GM18873 (cell line): Measurements from ENCODE around the gene SPATA31D3.
"Not testable (repeated sequence)": the region's sequence is repeated elsewhere in the genome, so short reads cannot be mapped to it uniquely, and the experiment has no call there.

ENCODE experiments used
- ATAC-seq: cut with Tn5 transposase; IDR thresholded peaks from one replicate; pipeline ENCODE4 v1.9.1; 2021; ENCODE audit warnings: mild to moderate bottlenecking, moderate library complexity, moderate number of reproducible peaks; ENCODE audit not compliant: unreplicated experiment, low FRiP score

Gene SPATA31D3

GRCh38 chr9:81943393-81943792 lies at the start of gene SPATA31D3:
TSS of gene SPATA31D3 (plus strand) at chr9:81943500. CDS start at chr9:81943586, 86 bp downstream.
- ATAC-seq: not testable (repeated sequence)

GRCh38 chr9:81893929-81894328 lies 49.4 kb upstream of the SPATA31D3 start:
- no peak for ATAC-seq

GRCh38 chr9:81894891-81895290 lies 48.4 kb upstream of the SPATA31D3 start:
- ATAC-seq: no peak

DNA sequence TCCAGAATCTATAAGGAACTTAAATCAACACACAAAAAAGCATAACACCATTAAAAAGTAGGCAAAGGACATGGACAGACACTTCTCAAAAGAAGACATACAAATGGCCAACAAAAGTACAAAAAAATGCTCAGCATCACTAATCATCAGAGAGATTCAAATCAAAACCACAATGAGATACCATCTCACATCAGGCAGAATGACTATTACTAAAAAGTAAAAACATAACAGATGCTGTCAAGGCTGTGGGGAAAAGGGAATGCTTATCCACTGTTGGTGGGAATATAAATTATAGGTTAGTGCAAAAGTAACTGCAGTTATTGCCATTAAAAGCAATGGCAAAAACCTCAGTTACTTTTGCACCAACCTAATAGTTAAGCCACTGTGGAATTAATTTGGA lies 47.2 kb upstream of the SPATA31D3 start:
- no peak for ATAC-seq

GRCh38 chr9:81898851-81899250 lies 44.4 kb upstream of the SPATA31D3 start:
- ATAC-seq: no peak

GRCh38 chr9:81902196-81902595 lies 41.1 kb upstream of the SPATA31D3 start:
- ATAC-seq: no peak

GRCh38 chr9:81902626-81903025 lies 40.7 kb upstream of the SPATA31D3 start:
- no peak for ATAC-seq

DNA sequence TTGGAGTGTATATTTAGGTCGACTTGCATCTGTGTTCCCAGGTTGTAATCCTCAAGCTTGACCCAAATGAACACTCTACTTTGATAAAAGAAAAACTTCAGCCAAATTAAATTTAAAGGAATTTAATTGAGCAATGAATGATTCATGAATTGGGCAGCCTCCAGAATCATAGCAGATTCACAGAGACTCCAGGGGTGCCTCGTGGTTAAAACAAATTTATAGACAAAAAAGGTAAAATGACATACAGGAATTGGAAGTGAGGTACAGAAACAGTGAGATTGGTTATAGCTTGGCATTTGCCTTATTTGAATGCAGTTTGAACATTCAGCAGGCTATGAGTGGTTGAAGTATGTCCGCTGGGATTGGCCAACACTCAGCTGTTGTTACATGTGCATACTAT lies 36.6 kb upstream of the SPATA31D3 start:
- no peak for ATAC-seq

GRCh38 chr9:81912135-81912534 lies 31.2 kb upstream of the SPATA31D3 start:
- no peak for ATAC-seq

DNA sequence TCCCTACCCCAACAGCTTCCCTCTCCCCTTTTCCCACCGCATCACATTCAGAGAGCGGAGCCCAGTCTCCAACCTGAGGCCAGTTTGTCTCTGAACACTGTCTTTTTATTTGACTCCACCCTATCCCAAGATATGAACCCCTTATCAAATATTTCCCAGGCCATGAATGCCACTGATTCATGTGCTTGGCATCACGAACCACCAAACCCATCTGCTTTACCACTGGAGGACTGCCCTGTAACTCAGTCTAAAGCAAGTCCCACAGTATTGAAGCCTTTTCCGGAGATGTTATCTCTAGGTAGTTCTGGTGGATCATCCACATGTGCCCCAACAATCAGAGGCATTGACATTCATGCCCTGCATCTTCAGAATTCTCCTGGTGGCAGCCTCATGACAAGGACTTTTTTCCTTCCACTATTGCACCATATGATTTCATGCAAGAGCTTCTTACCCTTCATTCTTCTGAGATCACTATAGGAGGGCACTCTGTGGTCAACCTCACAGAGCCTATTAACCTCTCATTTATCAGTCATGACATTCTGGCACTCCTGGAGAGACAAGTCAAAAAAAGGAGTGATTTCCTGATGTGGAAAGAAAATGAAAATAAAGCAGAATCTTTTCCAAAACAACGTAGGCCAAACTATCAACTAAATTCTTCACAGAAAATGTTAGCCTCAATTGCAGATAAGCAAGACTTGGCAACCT lies 27.3 kb upstream of the SPATA31D3 start:
- ATAC-seq: no peak

GRCh38 chr9:81918507-81918906 lies 24.8 kb upstream of the SPATA31D3 start:
- ATAC-seq: not testable (repeated sequence)

GRCh38 chr9:81928305-81928704 lies 15.0 kb upstream of the SPATA31D3 start, which contains the start of gene SPATA31D4:
TSS of gene SPATA31D4 (plus strand) at chr9:81928428. CDS start at chr9:81928514, 86 bp downstream.
- not testable (repeated sequence) for ATAC-seq

DNA sequence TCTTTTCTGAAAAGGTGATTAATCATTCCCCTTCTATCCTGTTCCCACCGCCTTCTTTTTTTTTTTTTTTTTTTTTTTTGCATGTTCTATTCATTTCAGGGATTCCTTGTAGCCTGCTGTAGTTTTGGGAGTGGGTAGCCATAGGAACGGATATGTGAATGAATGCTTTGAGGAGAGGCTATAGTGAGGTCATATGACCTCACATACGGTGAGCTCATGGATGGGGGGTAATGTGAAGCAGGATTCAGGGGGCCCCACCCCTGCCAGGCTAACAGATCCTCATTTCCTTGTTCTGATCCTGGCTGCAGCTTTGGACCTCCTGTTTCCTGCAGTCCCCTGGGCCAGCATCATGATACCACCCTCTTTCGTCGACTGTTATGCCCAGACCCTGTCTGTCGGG lies 13.2 kb upstream of the SPATA31D3 start:
- ATAC-seq: not testable (repeated sequence)

- ATAC-seq: not testable (repeated sequence)
Measured at GRCh38 chr9:81933547-81933946, 9.8 kb upstream of the SPATA31D3 start.

DNA sequence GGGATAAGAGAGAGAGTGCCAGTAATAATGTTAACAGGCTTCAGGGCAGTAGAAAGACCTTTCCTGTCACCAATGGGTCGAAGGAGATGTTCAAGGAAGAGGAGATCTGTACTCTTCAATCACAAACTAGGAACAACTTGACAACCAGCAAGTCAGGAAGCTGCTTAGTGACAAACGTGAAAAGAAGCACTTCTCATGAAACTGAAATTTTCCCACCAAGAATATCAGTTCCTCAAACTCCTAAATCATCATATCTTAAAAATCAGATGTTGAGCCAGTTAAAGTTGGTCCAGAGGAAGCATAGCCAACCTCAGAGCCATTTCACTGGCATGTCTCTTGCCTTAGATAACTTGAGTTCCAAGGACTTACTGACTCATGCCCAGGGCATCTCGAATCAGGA lies 5.3 kb downstream of the SPATA31D3 start:
- not testable (repeated sequence) for ATAC-seq

DNA sequence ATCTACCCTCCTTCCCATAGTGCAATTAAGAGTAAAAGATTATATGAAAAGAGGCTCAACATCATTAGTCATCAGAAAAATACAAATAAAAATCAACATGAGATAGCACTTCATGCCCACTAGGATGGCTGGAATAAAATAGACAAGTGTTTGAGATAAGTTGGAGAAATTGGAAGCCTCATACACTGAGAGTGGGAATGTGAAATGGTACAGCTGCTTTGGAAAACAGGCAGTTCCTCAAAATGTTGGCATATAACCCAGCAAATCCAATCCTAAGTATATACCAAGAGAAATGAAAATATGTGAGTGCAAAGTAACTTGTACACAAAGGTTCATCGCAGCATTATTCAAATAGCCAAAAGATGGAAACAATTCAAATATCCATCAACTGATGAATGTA lies 9.8 kb downstream of the SPATA31D3 start:
- ATAC-seq: no peak

GRCh38 chr9:81955625-81956024 lies 12.3 kb downstream of the SPATA31D3 start:
- no peak for ATAC-seq

DNA sequence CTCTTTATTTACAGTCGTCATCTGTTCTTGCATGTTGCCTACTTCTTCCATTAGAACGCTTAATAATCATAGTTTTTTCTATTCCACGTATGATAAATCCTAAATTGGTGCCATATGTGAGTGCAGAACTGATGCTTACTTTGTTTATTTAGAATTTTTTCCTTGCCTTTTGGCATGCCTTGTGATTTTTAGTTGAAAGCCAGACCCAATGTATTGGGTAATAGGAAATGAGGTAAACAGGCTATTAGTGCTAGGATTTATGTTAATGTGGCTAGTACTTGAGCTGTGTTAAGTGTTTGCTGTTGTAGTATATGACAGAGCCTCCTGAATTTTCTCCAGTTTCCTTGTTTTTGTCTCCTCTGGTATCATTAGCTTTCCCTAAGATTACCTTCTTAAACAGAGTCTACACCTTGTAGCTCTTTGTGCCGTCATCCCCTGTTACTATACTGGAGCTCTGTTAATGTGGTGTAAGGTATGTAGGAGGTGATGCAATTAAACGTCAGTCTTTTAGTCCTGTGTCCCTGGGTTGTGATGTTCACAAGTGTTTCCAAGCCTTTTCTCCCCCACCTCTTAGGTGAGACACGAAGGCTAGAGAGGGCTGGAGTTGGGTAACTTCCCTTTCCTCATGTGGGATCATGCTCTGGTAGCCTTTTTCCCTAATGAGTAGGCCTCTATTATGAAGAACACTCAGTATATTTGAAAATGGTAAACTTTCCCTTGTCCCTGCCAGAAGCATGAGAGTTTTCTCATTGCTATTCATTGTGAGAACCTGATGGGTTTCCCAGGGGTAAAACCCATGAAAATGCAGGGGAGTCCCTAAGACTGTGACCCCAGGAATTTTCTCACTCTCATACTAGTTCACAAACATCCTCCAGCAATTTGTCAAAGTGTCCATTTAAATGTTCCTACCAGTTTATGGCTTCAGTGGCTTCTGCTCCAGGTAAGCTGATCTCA lies 21.2 kb downstream of the SPATA31D3 start:
- ATAC-seq: no peak

DNA sequence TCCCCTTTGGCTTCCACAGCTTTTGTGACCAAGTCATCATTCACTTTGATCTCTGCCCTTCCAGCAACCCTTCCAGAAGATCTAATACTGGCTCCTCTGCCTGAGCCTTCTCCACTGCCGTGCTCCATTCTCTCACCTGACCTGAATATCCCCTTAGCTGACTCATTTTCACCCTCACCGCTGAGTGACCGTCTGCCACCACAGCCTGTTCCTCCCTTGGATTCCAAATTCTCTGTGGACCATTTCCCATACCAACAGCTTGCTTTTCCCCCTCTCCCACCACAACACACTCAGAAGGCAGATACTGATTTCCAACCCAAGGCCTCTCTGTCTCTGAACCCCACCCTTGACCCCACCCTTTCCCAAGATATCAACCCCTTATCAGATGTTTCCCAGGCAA lies 24.7 kb downstream of the SPATA31D3 start:
- ATAC-seq: no peak

GRCh38 chr9:81969971-81970370 lies 26.7 kb downstream of the SPATA31D3 start:
- no peak for ATAC-seq

- ATAC-seq: no peak
Measured at GRCh38 chr9:81971727-81972126, 28.4 kb downstream of the SPATA31D3 start.
